Right cardiac atrium (tissue), 5 donors: ENCODE results near the gene ADAMTS17. TPM values are rescaled to one million over a fixed set of nuclear protein-coding genes. Genes with fewer than 3 reads are reported as not detected.

Experiments
- ATAC-seq, 2 donors: fragments of 200-7000 bp; cut with Tn5 transposase; one replicate each; pipeline versions ENCODE4 v1.8.0 to v1.9.1; 2020; ENCODE audit warnings: moderate library complexity in 2 of 2, mild to moderate bottlenecking in 1 of 2
- DNase-seq, 3 donors: peaks; one replicate each; pipeline ENCODE4 v3.0.0-alpha.2; 2020
- H3K27ac ChIP-seq: one replicate; pipeline ENCODE4 v1.5.1; 2013; ENCODE audit warnings: mild to moderate bottlenecking, low read length, control low read depth, moderate library complexity
- H3K27me3 ChIP-seq: one replicate; pipeline ENCODE4 v1.6.1; 2013; ENCODE audit not compliant: control insufficient read depth, insufficient read depth
- H3K4me1 ChIP-seq: one replicate; pipeline ENCODE4 v1.6.1; 2013; ENCODE audit warnings: low read length; ENCODE audit not compliant: control insufficient read depth, insufficient read depth
- H3K4me3 ChIP-seq: one replicate; pipeline ENCODE4 v1.5.1; 2013; ENCODE audit warnings: low read length, control low read depth
- H3K9me3 ChIP-seq: one replicate; pipeline ENCODE4 v1.6.1; 2013; ENCODE audit warnings: low read length; ENCODE audit not compliant: control insufficient read depth
- WGBS: extraction: QIAGEN DNeasy Blood & Tissue Kit; methylation state at CpG from one replicate; pipeline ENCODE4 v1.1.7; 2013; 5-methylcytosine and 5-hydroxymethylcytosine counted together
- intact Hi-C, 4 donors: fragments of 100-400 bp; cut with DNase I; formaldehyde crosslinking; loops; one replicate each; pipeline versions ENCODE4 v1.11.0 to v1.14.0; 2022 to 2023
- polyA plus RNA-seq: library from polyadenylated mRNA; stranded (reverse); fragments of 200-250 nt; gene quantifications from one replicate; pipeline ENCODE4 v1.2.3, GENCODE V29; 2013
- total RNA-seq, 4 donors: library from RNA; stranded (reverse); fragmentation: NEBNext Ultra II Directional; extraction: Animal tissue kit (Norgen Biotek cat#: 25700); gene quantifications; one replicate each; pipeline ENCODE4 v1.2.1, GENCODE V29; 2021
- donor health status: healthy with polysubstance abuse.
- donor health status: DM: no; HTN: yes; CAD: no.
- donor health status: DM: no; HTN: no; CAD: no.
- donor health status: DM: no; HTN: yes; CAD: no; lungs with severe emphysema.
- donor health status: DM: yes; HTN: yes; CAD: no.

ADAMTS17 gene
- total and polyA plus RNA-seq, 5 donors = 1.2 to 6.5 (median 2.6) TPM

- WGBS = 94% methylated on average over 2 of the region's 2 CpGs
- Histone ChIP-seq H3K9me3 (no peaks in the 10 kb centered on the region), H3K27ac (no peak overlapping the region), H3K4me3 (no peak overlapping the region), H3K4me1 (no peaks in the 10 kb centered on the region), H3K27me3 (no peaks in the 10 kb centered on the region)
- intact Hi-C loops = no loop called here
- no peak for ATAC-seq
- DNase-seq = no peak
Observed at GRCh38 chr15:100037901-100038300, 303.9 kb downstream of the ADAMTS17 start.

GRCh38 chr15:100036015-100036414 is 305.8 kb downstream of the ADAMTS17 start:
- no peak overlapping the region for H3K4me3 ChIP-seq
- H3K4me1 ChIP-seq = no peaks in the 10 kb centered on the region
- WGBS = 96% methylated on average over 6 of the region's 6 CpGs
- intact Hi-C loops = no loop called here
- no peak for DNase-seq
- no peaks in the 10 kb centered on the region for H3K9me3 ChIP-seq
- no peaks in the 10 kb centered on the region for H3K27me3 ChIP-seq
- no peak for ATAC-seq
- no peak overlapping the region for H3K27ac ChIP-seq

GRCh38 chr15:100034191-100034590 is 307.6 kb downstream of the ADAMTS17 start:
- 94% methylated on average over 7 of the region's 7 CpGs for WGBS
- intact Hi-C loops = no loop called here
- Histone ChIP-seq H3K4me1 (no peaks in the 10 kb centered on the region), H3K27me3 (no peaks in the 10 kb centered on the region), H3K9me3 (no peaks in the 10 kb centered on the region), H3K27ac (no peak overlapping the region), H3K4me3 (no peak overlapping the region)
- no peak for DNase-seq
- no peak for ATAC-seq

- H3K4me1 ChIP-seq = no peaks in the 10 kb centered on the region
- 72% methylated on average over 5 of the region's 5 CpGs for WGBS
- ATAC-seq (peak; percentile 68 to 82), DNase-seq (no peak)
- H3K4me3 ChIP-seq = no peak overlapping the region
- no peak overlapping the region for H3K27ac ChIP-seq
- H3K27me3 ChIP-seq = no peaks in the 10 kb centered on the region
- intact Hi-C loops = no loop called here
- H3K9me3 ChIP-seq = no peaks in the 10 kb centered on the region
Observed at GRCh38 chr15:100033140-100033857, 308.5 kb downstream of the ADAMTS17 start.

DNA sequence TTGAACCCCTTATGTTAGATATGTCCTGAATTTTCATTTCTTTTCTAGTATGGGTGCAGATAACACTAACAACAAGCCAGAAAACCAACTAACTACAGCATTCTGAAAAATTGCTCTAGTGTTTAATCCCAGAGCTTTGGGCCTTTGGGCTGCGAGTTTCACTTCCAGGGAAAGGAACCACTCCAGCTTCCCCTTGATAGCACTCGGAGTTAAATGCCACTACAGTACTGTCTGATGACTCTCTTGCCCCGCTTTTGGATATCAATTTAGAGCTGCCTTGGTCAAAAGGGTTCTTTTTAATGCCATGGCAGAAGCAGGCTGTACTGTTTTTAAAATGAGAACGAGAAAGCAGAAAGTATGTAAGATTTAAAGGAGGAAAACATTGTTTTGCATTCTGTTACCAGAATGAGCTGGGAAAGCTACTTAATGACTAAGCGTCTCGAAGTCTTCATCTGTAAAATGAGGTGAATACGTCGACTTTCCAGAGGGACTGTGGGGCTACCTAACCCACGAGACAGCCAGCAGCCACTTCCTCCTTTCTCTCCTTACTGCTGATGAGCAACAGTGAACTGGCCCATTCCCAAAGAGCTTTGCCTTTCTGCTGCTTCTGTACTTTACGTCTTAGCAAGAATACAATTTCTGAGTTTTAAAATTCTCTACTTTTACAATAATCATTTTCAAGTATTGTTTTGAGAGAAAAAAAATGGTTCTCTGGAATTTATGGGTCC is 309.3 kb downstream of the ADAMTS17 start:
- Histone ChIP-seq H3K27me3 (no peaks in the 10 kb centered on the region), H3K4me1 (no peaks in the 10 kb centered on the region), H3K4me3 (no peak overlapping the region), H3K9me3 (peaks cover 3% of the 10 kb centered on the region), H3K27ac (no peak overlapping the region)
- ATAC-seq (no peak), DNase-seq (no peak)
- WGBS = 68% methylated on average over 10 of the region's 10 CpGs
- intact Hi-C loops = no loop called here

DNA sequence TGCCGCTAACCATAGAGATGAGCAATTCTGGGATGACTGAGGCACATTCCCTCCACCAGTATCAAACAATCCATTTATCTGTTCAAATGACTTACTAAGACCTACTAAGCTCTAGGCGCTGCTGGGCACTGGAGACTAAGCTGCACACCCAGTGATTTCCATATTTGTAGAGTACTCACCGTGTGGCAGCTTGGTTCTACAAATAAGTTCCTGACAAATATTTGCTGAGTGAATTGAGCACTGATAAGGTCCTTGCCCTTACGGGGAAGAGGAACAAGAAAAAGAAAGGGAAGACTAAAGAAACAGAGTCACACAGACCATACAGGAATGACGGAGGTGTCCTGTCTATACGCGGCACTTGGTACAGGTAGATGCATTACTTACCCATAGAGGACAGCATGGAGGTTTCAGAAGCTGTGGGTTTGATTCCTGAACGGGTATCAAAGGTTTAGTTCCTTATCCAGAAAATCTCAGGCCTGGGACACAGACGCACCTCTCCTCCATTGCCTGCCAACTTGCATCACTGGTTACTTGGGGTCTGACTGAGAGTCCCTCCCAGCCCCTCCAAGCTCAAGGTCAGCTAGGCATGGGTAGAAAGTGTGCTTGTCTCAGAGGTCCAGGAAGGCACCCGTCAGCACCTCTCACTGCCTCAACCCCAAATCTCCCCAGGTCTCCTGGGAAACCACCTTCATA is 310.0 kb downstream of the ADAMTS17 start:
- 90% methylated on average over 10 of the region's 10 CpGs for WGBS
- H3K27me3 ChIP-seq = no peaks in the 10 kb centered on the region
- ATAC-seq = no peak
- peaks cover 3% of the 10 kb centered on the region for H3K9me3 ChIP-seq
- no peak overlapping the region for H3K4me3 ChIP-seq
- intact Hi-C loops = no loop called here
- DNase-seq = no peak
- no peak overlapping the region for H3K27ac ChIP-seq
- no peaks in the 10 kb centered on the region for H3K4me1 ChIP-seq

DNA sequence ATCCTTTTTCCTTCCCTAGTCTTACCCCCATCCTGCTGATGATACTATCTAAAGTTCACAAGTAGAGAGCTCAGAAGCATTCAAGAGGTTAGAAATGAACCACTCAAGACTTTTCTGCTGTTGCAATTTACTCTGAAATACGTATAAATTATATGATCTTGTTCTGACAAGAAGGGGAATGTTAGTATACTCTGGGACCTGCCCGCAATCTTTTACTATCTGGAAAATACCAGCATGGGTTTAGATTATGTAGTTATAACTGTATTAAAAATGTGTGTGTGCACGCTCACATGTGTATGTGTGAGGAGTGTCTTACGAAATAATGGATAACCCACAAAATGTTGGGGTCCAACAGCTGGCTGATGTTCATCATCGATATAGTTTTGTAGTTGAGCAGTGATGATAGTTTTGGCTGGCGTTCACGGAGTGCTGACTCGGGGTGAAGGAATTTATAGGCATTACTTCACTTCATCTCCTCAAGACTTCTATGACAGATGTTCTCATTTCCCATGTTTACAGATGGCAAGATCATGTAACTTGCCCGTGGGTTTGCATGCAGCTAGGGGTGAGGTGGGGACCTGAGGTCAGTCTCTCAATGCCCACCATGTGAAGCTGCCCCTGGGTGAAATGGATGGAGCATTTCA is 311.1 kb downstream of the ADAMTS17 start:
- H3K4me3 ChIP-seq = no peak overlapping the region
- intact Hi-C loops = no loop called here
- H3K9me3 ChIP-seq = peaks cover 3% of the 10 kb centered on the region
- ATAC-seq (no peak), DNase-seq (no peak)
- H3K4me1 ChIP-seq = no peaks in the 10 kb centered on the region
- no peaks in the 10 kb centered on the region for H3K27me3 ChIP-seq
- WGBS = 81% methylated on average over 9 of the region's 9 CpGs
- H3K27ac ChIP-seq = no peak overlapping the region

DNA sequence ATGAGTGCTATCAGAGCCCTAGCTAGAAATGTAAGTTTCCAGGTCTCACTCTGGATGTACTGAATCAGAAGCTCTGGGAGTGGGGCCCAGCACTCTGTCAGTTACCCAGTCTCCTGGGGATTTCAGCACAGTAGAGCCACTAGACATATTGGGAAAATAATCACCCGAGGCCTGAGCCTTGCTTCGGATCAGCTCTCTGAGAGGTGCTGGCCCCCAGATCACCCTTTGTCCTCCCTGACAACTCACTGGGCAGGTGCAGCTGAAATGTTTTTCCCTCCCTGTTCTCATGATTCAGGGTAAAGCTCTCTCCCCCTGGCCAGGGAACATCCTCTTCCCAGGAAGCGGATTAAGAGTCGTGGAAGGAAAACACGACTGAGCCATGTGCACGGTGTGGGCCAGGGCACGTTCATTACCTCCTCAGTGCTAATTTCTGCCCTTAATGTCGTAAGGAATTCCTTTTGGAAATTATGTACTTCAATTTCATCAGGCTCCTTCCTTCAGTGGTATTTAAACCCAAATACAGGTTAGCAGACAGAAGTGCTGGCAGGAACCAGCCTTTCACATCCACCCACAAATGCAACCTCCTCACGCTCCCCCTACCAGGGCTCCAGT is 311.8 kb downstream of the ADAMTS17 start:
- WGBS = 90% methylated on average over 9 of the region's 9 CpGs
- no peak for DNase-seq
- intact Hi-C loops = no loop called here
- Histone ChIP-seq H3K9me3 (peaks cover 3% of the 10 kb centered on the region), H3K4me1 (no peaks in the 10 kb centered on the region), H3K27ac (no peak overlapping the region), H3K4me3 (no peak overlapping the region), H3K27me3 (no peaks in the 10 kb centered on the region)
- ATAC-seq = no peak

DNA sequence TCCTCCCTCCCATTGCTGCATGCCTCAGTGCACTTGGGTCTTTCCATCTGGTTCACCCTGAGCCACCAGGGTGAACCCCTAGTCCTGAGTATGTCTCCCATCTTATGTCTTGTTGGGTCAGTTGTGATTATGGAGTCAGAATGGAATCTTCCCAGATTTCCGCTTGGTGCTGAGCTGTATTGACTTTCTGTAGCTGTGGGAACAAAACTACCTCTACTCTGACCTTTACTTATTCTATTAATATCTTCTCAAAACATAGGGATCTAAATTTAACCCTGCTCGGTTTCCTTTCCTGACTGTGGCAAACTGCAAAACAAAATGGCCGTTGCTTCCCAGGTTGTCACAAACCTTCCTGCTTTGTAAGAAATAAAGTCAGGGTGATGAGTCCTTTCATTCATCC is 312.7 kb downstream of the ADAMTS17 start:
- intact Hi-C loops = no loop called here
- Histone ChIP-seq H3K9me3 (peaks cover 3% of the 10 kb centered on the region), H3K4me3 (no peak overlapping the region), H3K4me1 (no peaks in the 10 kb centered on the region), H3K27ac (peak overlapping the region; percentile 36), H3K27me3 (no peaks in the 10 kb centered on the region)
- peak in 1 of 2 donors; percentile 36 for ATAC-seq
- 60% methylated on average over 3 of the region's 3 CpGs for WGBS
- no peak for DNase-seq

- DNase-seq (no peak), ATAC-seq (no peak)
- WGBS = 92% methylated on average over 2 of the region's 2 CpGs
- no peaks in the 10 kb centered on the region for H3K4me1 ChIP-seq
- H3K4me3 ChIP-seq = no peak overlapping the region
- peaks cover 3% of the 10 kb centered on the region for H3K9me3 ChIP-seq
- H3K27ac ChIP-seq = no peak overlapping the region
- no peaks in the 10 kb centered on the region for H3K27me3 ChIP-seq
- intact Hi-C loops = no loop called here
Observed at GRCh38 chr15:100026041-100026440, 315.7 kb downstream of the ADAMTS17 start.
